ENCODE results near the gene RRP7A.
"Not testable (repeated sequence)": the region's sequence is repeated elsewhere in the genome, so short reads cannot be mapped to it uniquely, and the experiment has no call there.

RRP7A gene

DNA sequence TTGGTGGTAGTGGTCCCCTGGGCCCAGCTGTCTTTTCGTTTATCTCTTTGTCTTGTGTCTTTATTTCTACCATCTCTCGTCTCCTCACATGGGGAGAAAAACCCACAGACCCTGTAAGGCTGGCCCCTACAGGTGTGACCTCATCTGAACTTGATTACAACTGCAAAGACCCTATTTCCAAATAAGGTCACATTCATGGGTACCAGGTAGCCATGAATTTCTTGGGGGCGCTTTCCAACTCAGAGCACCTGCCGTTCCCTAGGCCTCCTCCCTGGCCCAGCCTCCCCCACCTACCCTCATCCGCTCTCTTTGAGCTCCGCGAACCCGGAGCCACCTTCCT lies 14.0 kb upstream of the RRP7A start:
- in situ Hi-C loops (cut with MboI; ENCODE audit: low pct_unique_long_range_greater_than_20kb, low sequenced_read_pairs, unreplicated experiment), result no loop called here
- no peak for DNase-seq (ENCODE audit: low spot score)
- TF ChIP-seq, protein P1, sequence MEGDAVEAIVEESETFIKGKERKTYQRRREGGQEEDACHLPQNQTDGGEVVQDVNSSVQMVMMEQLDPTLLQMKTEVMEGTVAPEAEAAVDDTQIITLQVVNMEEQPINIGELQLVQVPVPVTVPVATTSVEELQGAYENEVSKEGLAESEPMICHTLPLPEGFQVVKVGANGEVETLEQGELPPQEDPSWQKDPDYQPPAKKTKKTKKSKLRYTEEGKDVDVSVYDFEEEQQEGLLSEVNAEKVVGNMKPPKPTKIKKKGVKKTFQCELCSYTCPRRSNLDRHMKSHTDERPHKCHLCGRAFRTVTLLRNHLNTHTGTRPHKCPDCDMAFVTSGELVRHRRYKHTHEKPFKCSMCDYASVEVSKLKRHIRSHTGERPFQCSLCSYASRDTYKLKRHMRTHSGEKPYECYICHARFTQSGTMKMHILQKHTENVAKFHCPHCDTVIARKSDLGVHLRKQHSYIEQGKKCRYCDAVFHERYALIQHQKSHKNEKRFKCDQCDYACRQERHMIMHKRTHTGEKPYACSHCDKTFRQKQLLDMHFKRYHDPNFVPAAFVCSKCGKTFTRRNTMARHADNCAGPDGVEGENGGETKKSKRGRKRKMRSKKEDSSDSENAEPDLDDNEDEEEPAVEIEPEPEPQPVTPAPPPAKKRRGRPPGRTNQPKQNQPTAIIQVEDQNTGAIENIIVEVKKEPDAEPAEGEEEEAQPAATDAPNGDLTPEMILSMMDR (IDR thresholded peaks at IDR 0.05; ENCODE audit: extremely low read depth, insufficient read depth, missing control alignments), result no peak

DNA sequence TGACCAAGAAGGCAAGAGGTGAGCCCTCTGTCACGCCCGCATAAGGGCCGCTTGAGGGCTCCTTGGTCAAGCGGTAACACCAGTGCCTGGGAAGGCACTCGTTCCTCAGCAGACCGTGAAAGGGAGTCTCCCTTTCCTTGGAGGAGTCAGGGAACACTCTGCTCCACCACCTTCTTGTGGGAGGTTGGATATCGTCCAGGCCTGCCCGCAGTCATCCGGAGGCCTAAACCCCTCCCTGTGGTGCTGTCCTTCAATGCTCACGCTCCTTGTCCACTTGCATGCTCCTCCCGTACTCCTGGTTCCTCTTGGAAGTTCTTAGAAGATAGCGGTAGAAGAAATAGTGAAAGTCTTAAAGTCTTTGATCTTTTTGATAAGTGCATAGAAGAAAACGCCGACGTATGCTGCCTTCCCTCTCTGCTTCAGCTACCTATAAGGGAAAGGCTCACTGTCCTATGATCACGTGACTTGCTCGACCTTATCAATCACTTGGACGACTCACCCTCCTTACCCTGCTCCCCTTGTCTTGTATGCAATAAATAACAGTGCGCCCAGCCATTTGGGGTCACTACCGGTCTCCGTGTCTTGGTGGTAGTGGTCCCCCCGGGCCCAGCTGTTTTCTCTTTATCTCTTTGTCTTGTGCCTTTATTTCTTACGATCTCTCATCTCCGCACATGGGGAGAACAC lies 11.9 kb upstream of the RRP7A start:
- in situ Hi-C loops (cut with MboI; ENCODE audit: low pct_unique_long_range_greater_than_20kb, low sequenced_read_pairs, unreplicated experiment); DNase-seq (ENCODE audit: low spot score): not testable (repeated sequence)

DNA sequence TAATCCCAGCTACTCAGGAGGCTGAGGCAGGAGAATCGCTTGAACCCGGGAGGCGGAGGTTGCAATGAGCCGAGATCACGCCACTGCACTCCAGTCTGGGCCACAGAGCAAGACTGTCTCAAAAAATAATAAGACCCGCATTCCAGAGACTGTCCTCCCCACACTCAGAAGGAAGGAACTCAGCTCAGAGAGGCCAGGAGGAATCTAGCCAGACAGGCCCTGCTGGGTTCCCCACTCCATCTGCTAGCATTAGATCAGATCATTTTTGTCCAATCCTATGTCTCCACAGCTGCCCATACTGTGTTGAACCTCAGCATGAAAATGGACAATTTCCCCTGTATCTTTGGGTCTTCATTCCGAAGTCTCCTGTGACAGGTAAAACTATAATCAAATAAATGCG lies 9.8 kb upstream of the RRP7A start:
- in situ Hi-C loops (cut with MboI; ENCODE audit: low pct_unique_long_range_greater_than_20kb, low sequenced_read_pairs, unreplicated experiment); DNase-seq (ENCODE audit: low spot score): not testable (repeated sequence)

DNA sequence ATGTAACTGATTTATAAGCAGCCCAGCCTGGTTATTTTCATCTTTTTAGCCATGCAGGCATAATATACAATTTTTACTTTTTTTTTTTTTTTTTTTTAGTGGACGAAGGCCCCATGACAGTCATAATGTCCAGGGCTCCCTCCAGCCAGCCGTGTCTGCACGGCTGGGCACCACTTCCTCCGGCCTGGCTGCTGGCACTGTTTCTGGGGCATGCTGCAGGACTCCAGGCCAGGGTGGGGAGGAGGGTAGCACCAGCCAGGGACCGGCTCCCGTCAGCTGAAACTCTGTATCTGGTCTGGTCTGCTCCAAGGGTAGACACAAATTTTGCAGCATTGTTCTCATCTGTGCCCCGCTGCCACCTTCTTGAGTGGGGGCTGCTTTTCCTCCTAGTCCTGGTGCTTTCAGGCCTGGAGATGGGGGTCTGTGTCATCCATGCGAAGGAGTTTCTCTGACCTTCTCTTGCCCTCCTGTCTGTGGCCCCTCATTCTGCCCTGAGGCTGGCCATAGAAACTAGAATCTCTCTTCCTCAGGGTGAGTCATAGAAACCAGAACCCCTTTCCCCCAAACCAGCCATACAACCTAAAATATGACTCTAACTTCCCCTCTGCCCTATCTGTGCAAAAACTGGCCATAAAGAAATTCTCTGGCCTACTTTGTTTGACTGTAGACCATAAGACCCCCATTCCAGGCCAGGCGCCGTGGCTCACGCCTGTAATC lies 9.2 kb upstream of the RRP7A start:
- DNase-seq (ENCODE audit: low spot score), result no peak
- TF ChIP-seq, protein P1 (IDR thresholded peaks at IDR 0.05; ENCODE audit: extremely low read depth, insufficient read depth, missing control alignments), result no peak
- in situ Hi-C loops (cut with MboI; ENCODE audit: low pct_unique_long_range_greater_than_20kb, low sequenced_read_pairs, unreplicated experiment), result no loop called here

DNA sequence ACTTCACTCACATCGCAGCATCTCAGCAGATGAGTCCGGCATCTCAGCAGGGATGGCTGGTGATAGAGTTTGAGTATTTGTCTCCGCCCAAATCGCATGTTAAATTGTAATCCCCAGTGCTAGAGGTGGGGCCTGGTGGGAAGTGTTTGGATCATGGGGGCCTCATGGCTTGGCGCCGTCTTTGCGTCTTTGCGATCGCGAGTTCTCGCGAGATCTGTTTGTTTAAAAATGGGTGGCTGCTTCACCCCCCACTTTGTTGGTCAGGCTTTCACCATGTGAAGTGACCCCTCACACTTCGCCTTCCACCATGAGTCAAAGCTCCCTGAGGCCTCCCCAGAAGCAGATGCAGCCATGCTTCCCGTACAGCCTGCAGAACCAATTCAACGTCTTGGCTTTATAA lies 3.0 kb upstream of the RRP7A start:
- no peak for DNase-seq (ENCODE audit: low spot score)
- TF ChIP-seq, protein P1 (IDR thresholded peaks at IDR 0.05; ENCODE audit: extremely low read depth, insufficient read depth, missing control alignments), result no peak
- in situ Hi-C loops (cut with MboI; ENCODE audit: low pct_unique_long_range_greater_than_20kb, low sequenced_read_pairs, unreplicated experiment), result no loop called here

DNA sequence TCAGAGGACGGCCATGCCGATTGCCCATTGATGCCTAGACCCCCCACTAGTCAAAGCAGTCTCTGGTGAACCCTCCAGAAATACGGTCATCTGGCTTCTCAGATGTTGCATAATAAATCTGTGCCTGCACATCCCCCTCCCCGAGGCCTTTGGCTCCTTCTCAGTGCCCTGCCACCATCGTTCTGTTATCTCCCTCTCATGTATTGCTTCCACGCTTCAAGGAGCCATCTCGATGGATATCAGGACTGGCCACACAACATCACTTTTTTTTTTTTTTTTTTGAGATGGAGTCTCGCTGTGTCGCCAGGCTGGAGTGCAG lies 1.6 kb upstream of the RRP7A start:
- no peak for DNase-seq (ENCODE audit: low spot score)
- in situ Hi-C loops (cut with MboI; ENCODE audit: low pct_unique_long_range_greater_than_20kb, low sequenced_read_pairs, unreplicated experiment), result no loop called here

DNA sequence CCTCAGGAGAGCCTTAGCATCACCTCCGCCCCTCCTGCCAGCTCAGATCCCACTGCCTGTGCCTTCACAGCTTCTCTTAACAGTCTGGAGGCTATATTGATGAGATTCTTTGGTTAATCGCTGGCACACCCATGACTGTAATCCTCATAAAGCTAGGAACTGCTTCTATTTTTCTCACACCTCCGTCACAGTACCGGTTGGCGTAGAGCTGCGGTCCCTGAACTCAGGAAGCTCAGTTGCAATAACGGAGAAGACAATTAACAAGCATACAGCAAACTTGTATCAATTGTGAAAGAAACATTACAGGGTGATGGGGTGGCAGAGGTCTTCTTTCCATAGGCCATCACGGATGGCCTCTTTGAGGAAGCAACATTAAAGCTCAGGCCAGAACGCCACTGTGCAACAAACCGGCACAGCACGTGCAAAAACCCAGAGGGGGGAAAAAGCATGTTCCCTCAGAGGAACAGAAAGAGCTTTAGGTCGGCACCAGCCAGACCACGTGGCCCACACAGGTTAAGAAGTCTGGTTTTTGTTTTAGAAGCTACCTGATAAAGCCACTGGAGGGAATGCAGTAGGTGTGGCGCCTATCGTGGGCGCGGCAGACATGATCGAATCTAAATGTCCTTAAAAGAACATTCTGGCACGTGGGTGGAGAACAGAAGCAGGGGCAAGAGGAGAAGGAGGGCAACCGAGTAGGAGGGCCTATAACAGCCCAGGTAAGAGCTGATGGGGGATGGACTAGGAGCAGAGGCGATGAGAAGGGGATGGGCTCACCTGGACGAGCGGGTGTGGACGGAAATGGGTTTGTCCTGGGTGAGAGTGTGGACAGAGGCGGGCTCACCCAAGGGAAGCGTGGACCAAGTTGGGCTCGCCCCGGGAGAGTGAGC lies 715 bp downstream of the RRP7A start:
- in situ Hi-C loops (cut with MboI; ENCODE audit: low pct_unique_long_range_greater_than_20kb, low sequenced_read_pairs, unreplicated experiment); DNase-seq (ENCODE audit: low spot score): not testable (repeated sequence)

More for the DNA sequence above, 1.6 kb upstream of the RRP7A start:
- TF ChIP-seq, protein P1 (IDR thresholded peaks at IDR 0.05; ENCODE audit: extremely low read depth, insufficient read depth, missing control alignments), result no peak

DNA sequence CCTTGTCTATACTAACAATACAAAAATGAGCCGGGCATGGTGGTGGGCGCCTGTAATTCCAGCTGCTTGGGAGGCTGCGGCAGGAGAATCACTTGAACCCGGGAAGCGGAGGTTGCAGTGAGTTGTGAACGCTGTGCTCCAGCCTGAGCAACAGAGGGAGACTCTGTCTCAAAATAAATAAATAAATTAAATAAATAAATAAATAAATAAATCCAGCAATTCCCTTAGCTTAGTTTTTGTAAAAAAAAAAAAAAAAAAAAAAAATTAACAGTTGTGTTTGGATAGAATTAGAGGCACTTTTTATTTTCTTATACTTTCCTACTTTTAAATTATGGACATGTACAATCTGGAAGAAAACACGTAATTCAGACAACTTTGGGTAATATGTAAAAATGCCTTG lies 2.5 kb downstream of the RRP7A start:
- DNase-seq (ENCODE audit: low spot score); in situ Hi-C loops (cut with MboI; ENCODE audit: low pct_unique_long_range_greater_than_20kb, low sequenced_read_pairs, unreplicated experiment): not testable (repeated sequence)

Measured in GM13977 (cell line).